ENCODE results near the gene KCNK15. TPM values are rescaled to one million over a fixed set of nuclear protein-coding genes. Genes with fewer than 3 reads are reported as not detected.

KCNK15 gene
- total RNA-seq, 1 experiment from 2014 or later: not detected

- no peak for DNase-seq (ENCODE audit: low read depth)
Observed at GRCh38 chr20:44784688-44785087, 39.0 kb downstream of the KCNK15 start.

GRCh38 chr20:44785768-44786167, 40.1 kb downstream of the KCNK15 start:
- DNase-seq (ENCODE audit: low read depth): no peak

GRCh38 chr20:44787299-44787698, 41.6 kb downstream of the KCNK15 start:
- DNase-seq (ENCODE audit: low read depth): no peak

GRCh38 chr20:44788706-44789456, 43.2 kb downstream of the KCNK15 start:
- DNase-seq (ENCODE audit: low read depth): no peak

GRCh38 chr20:44790638-44791393, 45.2 kb downstream of the KCNK15 start:
- DNase-seq (ENCODE audit: low read depth): no peak

- DNase-seq (ENCODE audit: low read depth): no peak
Observed at GRCh38 chr20:44792796-44793195, 47.1 kb downstream of the KCNK15 start.

- no peak for DNase-seq (ENCODE audit: low read depth)
Observed at GRCh38 chr20:44795836-44796235, 50.2 kb downstream of the KCNK15 start.

- no peak for DNase-seq (ENCODE audit: low read depth)
Observed at GRCh38 chr20:44796311-44796710, 50.6 kb downstream of the KCNK15 start.

GRCh38 chr20:44796758-44797457, 51.2 kb downstream of the KCNK15 start:
- DNase-seq (ENCODE audit: low read depth): no peak

- DNase-seq (ENCODE audit: low read depth): no peak
Observed at GRCh38 chr20:44799691-44800090, 54.0 kb downstream of the KCNK15 start.

GRCh38 chr20:44800391-44801046, 54.9 kb downstream of the KCNK15 start:
- no peak for DNase-seq (ENCODE audit: low read depth)

Other genes with a start within 250 kb of the KCNK15 start
- gene SERINC3, start 223.8 kb upstream of the KCNK15 start, total RNA-seq (2014; rRNA removed; shearing (Covaris generic)): 61.5 and 90.1 TPM in 2 replicates
- gene PKIG, start 163.3 kb upstream of the KCNK15 start, total RNA-seq (2014; rRNA removed; shearing (Covaris generic)): 18.2 and 19.2 TPM in 2 replicates
- gene ADA, start 94.2 kb upstream of the KCNK15 start, total RNA-seq (2014; rRNA removed; shearing (Covaris generic)): 7.8 and 10.3 TPM in 2 replicates
- gene CCN5, start 30.5 kb upstream of the KCNK15 start, total RNA-seq (2014; rRNA removed; shearing (Covaris generic)): not detected in 2 replicates
- gene RIMS4, start 64.7 kb downstream of the KCNK15 start, total RNA-seq (2014; rRNA removed; shearing (Covaris generic)): not detected in 2 replicates
- 78.0 and 139 TPM in 2 replicates for gene YWHAB, start 139.8 kb downstream of the KCNK15 start, total RNA-seq (2014; rRNA removed; shearing (Covaris generic))
- 7.4 and 8.0 TPM in 2 replicates for gene PABPC1L, start 164.2 kb downstream of the KCNK15 start, total RNA-seq (2014; rRNA removed; shearing (Covaris generic))
- gene TOMM34, start 214.5 kb downstream of the KCNK15 start, total RNA-seq (2014; rRNA removed; shearing (Covaris generic)): 156 and 177 TPM in 2 replicates
- gene STK4, start 220.6 kb downstream of the KCNK15 start, total RNA-seq (2014; rRNA removed; shearing (Covaris generic)): 20.2 and 25.8 TPM in 2 replicates